ENCODE results near the gene GORASP2.
A peak's percentile ranks its signal among the peaks of the same experiment; 100 is the strongest.

- TF ChIP-seq, protein P1, sequence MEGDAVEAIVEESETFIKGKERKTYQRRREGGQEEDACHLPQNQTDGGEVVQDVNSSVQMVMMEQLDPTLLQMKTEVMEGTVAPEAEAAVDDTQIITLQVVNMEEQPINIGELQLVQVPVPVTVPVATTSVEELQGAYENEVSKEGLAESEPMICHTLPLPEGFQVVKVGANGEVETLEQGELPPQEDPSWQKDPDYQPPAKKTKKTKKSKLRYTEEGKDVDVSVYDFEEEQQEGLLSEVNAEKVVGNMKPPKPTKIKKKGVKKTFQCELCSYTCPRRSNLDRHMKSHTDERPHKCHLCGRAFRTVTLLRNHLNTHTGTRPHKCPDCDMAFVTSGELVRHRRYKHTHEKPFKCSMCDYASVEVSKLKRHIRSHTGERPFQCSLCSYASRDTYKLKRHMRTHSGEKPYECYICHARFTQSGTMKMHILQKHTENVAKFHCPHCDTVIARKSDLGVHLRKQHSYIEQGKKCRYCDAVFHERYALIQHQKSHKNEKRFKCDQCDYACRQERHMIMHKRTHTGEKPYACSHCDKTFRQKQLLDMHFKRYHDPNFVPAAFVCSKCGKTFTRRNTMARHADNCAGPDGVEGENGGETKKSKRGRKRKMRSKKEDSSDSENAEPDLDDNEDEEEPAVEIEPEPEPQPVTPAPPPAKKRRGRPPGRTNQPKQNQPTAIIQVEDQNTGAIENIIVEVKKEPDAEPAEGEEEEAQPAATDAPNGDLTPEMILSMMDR (conservative IDR thresholded peaks at IDR 0.05; ENCODE audit: low read depth in 2 of 2) = peak; percentile 20 to 39; a peak in 2 of 4 replicates
- no peak for TF ChIP-seq EZH2phosphoT487 (IDR thresholded peaks at IDR 0.05; ENCODE audit: unreplicated experiment)
- no peak for TF ChIP-seq JUNB (IDR thresholded peaks at IDR 0.05; ENCODE audit: unreplicated experiment)
- no peak for TF ChIP-seq REST (IDR thresholded peaks at IDR 0.05; ENCODE audit: unreplicated experiment)
- TF ChIP-seq EZH2 (IDR thresholded peaks at IDR 0.05; ENCODE audit: low read depth, unreplicated experiment) = no peak
- no peak for TF ChIP-seq POLR2AphosphoS5 (IDR thresholded peaks at IDR 0.05; ENCODE audit: low read depth)
- no peak for TF ChIP-seq STAT1 (IDR thresholded peaks at IDR 0.05; ENCODE audit: unreplicated experiment)
- TF ChIP-seq NANOG (IDR thresholded peaks at IDR 0.05; ENCODE audit: borderline replicate concordance) = no peak
- no peak for TF ChIP-seq CREB1 (CRISPR knock-in tag; IDR thresholded peaks at IDR 0.05; ENCODE audit: low read depth)
- TF ChIP-seq ZNF331 (CRISPR knock-in tag; IDR thresholded peaks at IDR 0.05; ENCODE audit: low read depth) = no peak
- no peak for TF ChIP-seq ETS1 (IDR thresholded peaks at IDR 0.05)
- no peak for TF ChIP-seq ZNF462 (CRISPR knock-in tag; IDR thresholded peaks at IDR 0.05)
Measured at GRCh38 chr2:170892391-170892951, 36.6 kb upstream of the GORASP2 start.
